T1000 (cell line): ENCODE measurements around the gene GRK1.

Experiments
- DNase-seq: peaks from one replicate; lab custom pipeline; 2025; ENCODE audit warnings: mixed read lengths; lab: John Stamatoyannopoulos, UW

GRK1 gene

GRCh38 chr13:113758651-113759524 is 91.9 kb downstream of the GRK1 start, which contains the start of gene TMEM255B:
TSS of gene TMEM255B (plus strand) at chr13:113759226. CDS start at chr13:113759270, 44 bp downstream.
- DNase-seq, result peak; percentile 63

GRCh38 chr13:113759525-113760137 is 92.6 kb downstream of the GRK1 start:
- no peak for DNase-seq

DNA sequence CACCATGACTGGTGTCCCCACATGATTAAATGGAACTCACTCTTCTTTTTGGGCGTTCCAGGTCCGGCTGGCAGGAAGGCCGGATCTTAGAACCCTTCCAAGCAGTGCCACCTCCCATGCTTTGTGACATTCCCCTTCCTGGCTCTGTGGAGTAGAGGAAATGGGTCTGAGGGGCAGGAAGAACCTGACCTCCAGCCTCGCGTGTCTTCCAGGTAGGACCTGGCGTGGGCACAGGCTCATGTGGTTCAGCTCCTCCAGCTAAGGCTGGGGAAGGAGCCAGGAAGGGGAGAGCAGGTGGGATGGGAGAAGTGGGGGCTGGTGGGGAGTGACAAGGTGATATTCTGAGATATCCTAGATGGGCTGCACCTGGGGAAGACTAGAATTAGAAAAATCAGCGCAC is 94.1 kb downstream of the GRK1 start:
- DNase-seq, result no peak

DNA sequence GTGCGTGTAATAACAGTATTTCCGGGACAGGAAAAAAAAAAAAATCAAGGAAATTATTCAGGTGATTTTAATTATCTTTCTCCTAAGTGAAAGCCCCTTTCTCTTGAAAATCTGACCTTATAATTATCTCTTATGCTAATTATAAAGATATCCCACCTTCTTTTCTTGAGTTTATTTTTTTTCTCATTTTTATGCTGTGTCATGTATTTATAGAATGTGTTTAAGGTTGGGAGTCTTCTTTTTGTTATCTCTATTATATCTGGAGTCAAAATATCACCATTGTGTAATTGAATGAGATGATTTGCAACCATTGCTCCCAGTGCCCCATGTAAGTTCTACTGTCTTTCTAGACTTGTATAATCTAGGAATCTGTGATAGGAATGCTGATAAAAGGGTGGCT is 95.1 kb downstream of the GRK1 start:
- DNase-seq, result no peak

DNA sequence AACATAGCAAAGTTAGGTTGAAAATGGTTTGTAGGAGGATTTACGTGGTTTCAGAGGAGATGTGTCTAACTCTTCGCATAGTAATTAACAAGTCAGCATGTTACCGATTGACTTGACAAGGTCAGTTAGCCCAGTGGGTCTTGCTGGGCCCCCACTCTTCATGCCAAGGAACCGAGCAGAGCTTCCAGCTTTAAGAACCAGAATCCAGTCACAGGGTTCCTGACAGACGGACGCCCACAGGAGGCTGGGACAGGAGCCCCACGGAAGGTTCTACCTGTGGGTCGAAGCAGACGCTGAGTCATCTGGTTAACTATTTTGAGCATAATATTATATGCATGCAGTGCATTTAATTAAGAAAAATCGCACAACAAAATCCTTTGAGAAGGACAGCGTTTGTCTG is 95.5 kb downstream of the GRK1 start:
- no peak for DNase-seq

- no peak for DNase-seq
Observed at GRCh38 chr13:113763254-113763653, 96.2 kb downstream of the GRK1 start.

DNA sequence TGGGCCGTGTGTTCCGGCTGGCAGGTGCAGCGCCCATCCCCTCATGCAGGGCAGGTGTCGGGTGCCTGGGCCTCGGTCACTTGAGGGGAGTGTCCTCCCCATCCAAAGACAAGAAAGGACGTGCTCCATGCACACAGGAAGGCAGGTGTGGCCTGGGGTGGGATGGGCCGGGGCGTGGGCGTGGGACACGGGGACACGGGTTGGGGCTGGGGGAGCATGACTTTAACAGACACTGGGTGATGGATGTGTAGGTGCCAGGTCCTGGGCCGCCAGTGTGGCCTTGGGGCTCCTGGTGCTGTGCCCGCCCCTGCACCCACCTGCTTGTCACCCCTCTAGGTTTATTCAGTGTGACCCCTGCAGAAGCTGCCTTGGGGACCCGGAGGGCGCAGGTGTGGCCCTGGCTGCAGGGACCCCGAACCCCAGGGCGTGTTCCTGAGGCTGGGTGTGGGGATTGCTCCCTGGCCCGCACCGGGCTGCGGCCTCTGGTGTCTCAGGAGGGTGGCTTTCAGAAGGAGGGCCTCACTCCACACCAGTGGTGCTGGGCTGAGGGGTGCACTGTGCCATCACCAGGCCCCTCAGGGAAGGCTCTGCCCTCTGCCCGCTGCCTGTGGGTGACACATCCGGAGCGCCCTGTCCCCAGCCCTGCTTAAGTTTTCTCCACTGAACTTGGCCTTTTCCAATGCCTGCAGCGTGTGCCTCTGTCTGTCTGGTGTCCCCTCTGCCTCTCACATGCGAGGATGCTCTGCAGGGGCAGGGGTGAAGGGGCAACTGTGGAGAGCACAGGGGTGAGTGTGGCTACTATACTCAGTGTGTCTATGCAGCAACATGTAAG is 97.2 kb downstream of the GRK1 start:
- no peak for DNase-seq

- no peak for DNase-seq
Observed at GRCh38 chr13:113764793-113765563, 98.0 kb downstream of the GRK1 start.

DNA sequence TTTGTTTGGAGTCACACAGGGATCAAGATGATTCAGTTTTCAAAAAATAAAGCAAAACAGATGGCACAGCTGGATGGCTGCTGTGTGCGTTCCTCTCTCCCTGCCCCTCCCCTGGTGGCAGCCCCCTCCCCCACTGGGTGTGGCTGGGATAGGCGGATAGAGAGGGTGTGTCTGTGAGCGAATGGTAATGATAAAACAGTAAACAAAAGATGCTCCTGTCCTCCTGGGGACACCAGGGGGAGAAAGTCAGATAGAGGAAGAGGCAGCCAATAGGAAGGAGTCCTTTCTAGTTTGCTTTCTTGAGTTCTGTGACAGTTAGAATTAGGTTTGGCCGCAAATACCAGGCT is 98.5 kb downstream of the GRK1 start:
- no peak for DNase-seq

DNA sequence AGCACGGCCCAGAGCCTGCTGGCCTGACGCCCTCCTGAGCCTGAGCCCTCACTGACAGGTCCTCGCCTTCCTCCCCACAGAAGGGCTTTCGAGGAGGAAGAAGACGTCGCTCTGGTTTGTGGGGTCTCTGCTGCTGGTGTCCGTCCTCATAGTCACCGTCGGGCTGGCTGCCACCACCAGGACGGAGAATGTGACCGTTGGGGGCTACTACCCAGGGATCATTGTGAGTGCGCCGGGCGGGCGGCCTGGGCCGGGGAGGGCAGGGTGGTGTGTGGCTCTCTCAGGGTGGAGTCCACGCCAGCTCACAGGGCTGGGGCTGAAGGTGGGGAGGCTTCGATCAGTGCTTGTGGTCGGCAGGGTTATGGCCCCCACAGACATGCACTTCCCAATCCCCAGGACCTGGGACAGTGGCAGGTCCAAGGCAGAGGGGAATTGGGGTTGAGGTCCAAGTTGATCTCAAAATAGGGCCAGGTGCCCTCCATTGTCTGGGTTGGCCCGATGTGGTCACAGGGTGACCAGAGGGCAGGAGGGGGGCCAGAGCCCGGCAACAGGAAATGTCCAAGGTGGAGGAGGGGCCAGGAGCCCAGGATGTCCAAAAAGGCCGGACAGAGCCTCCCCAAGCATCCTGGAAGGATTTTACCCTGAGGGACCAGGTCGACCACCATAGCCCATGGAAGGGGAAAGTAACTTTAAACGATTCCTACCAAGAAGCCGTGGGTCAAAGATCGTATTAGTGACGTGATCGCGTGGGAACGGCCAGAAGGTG is 99.2 kb downstream of the GRK1 start:
- no peak for DNase-seq

DNA sequence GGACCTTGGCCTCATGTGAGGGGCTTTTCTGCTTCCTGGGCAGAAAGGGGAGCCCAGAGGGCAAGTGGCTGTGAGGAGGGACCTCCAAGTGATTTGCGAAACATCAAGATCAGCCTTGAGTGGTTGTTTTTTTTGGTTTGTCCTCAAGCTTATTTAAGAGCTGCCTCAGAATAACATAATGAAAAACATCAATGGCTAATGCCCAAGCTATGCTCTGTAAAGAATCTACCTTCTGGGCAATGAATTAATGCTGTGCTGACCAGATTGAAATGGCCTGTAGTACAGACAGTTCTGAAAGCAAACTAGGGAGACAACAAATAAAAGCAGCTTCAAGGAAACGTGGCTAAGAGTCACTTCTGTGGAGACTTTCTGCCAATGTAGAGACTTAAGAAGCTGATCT is 100.3 kb downstream of the GRK1 start:
- no peak for DNase-seq

DNA sequence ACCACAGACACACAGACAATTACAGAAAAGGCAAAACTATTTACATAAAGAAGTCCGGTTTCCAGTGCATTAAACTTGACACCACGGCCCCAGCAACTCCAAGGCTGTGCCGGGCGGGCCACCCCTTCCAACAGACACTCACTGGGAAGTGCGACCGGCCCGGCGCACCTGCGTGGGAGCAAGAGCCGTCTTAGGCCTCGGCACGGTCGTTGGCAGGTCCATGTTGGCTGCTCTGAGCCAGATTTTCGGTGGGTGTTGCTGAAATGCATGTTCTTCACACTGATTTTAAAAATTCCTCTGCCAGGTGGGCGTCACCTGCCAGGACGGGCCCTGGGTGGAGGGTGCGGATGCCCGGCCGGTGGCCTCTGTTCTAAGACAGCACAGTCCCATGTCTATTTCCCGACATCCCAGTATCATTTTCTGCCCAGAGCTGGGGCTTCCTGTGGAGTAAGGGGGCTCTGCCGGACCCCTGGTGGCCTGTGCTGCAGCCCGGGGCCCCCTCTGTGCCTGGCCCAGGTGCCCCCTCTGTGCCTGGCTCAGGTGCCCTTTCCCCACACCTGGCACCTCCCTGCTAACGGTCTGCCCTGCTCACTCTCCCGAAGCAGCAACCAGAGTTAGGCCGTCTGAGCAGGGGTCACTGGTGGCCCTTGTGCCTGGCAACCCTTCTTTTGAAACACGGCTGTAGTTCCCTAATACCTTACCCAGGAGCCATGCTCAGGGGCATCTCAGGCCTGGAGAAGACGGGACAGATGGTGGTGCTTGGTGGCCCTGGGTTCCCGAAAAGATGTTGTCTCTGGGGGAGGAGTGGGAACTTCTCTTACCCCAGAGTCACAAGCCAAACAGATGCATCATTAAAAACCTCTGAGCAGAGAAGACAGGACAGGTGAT is 101.2 kb downstream of the GRK1 start:
- DNase-seq, result no peak

DNA sequence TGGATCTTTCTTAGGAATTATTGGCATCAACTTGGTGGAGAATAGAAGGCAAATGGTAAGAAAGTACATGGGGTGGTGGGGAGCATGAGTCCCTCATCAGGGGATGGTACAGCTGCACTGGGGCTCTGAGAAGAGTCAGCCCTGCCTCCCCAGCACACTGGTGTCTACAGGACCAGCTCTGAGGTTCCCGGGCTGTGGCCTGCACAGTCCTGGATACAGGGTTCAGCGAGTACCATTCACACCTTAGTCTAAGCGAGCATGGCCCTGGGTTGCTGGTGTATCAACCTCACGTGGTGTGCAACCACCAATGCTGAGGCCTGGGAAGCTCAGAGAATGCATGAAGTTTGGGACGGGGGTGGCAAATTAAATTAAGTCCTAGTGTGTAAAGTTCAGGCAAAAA is 102.1 kb downstream of the GRK1 start:
- DNase-seq, result no peak

DNA sequence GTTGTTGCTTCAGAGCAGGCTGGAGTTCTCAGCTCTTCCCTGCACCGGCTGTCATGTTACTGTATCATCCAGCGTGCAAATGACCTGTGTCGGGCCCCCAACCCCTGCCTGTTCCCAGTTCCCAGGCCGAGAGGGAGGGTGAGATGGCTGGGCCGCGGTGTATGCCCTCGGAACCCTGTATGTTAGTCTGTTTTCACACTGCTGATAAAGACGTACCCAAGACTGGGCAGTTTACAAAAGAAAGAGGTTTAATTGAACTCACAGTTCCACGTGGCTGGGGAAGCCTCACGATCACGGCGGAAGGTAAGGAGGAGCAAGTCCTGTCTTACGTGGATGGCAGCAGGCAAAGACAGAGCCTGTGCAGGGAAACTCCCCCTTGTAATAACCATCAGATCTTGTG is 102.9 kb downstream of the GRK1 start:
- DNase-seq, result no peak

GRCh38 chr13:113770441-113770840 is 103.4 kb downstream of the GRK1 start:
- DNase-seq, result no peak

GRCh38 chr13:113770937-113771336 is 103.9 kb downstream of the GRK1 start:
- DNase-seq, result no peak

DNA sequence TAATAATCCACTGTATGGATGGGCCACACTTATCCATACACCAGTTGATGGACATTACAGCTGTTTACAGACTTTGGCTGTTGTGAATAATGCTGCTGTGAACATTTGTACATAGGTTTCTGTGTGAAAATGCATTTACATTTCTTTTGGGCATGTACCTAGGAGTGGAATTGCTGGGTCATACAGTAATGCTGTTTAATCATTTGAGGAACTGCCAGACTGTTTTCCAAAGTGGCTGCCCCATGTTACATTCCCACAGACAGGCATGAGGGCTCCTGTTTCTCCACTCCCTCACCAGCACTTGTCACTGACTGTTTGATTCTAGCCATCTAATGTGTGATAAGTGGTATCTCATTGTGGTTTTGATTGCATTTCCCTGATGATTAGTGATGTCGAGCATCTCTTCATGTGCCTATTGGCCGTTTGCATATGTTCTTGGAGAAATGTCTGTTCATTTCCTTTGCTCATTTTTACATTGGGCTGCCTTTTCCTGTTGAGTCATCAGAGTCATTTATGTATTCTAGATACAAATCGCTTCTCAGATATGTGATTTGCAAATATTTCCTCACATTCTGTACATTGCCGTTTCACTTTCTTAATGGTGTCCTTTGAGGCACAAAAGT is 104.8 kb downstream of the GRK1 start:
- no peak for DNase-seq

DNA sequence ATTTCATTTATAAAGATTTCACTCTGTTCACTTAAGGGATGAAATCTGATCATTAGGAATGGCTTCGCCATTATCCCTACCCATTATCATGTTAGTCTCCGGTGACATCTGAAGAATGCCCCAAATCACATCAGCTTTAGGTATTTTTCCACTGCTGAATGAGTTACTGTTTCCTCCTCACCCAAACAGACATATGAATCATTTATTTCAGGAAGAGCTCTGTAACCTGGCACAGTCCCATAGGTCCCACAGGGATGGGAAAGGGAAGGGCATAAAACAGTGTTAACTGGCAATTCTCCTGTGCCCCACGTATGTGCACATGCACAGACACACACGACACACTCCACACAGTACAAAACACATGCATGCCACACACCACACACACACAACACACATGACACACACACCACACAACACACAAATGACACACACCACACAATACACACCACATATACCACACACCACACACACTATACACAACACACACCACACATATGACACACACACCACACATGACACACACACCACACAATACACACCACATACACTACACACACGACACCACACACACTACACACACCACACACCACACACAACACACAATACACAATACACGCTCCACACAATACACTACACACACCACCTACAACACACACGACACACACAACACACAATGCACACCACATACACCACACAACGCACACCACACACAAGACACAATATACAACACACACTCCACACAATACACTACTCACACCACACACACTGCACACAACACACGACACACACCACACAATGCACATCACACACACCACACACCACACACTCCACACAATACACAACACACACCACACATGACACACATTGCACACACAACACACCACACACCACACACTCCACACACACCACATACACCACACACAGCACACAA is 107.4 kb downstream of the GRK1 start:
- DNase-seq, result peak; percentile 52
